GM19240 (cell line): ENCODE results near the gene TSEN34.
"Not testable (repeated sequence)": the region's sequence is repeated elsewhere in the genome, so short reads cannot be mapped to it uniquely, and the experiment has no call there.

Experiments
- DNase-seq: peaks from one replicate; pipeline ENCODE4 v3.0.0; 2011; ENCODE audit warnings: low spot score; ENCODE audit not compliant: insufficient read length

The TSEN34 gene

GRCh38 chr19:54231077-54231931 is 40.2 kb downstream of the TSEN34 start:
- peak; percentile 56 for DNase-seq

- no peak for DNase-seq
Observed at GRCh38 chr19:54233941-54234340, 42.8 kb downstream of the TSEN34 start.

GRCh38 chr19:54239491-54240371 is 48.6 kb downstream of the TSEN34 start:
- DNase-seq, result not testable (repeated sequence)

- not testable (repeated sequence) for DNase-seq
Observed at GRCh38 chr19:54240372-54241336, 49.5 kb downstream of the TSEN34 start.

- DNase-seq, result not testable (repeated sequence)
Observed at GRCh38 chr19:54242234-54242633, 51.1 kb downstream of the TSEN34 start.

- DNase-seq, result not testable (repeated sequence)
Observed at GRCh38 chr19:54242646-54243045, 51.5 kb downstream of the TSEN34 start, which contains the start of gene LILRA6. LILRA6 (minus strand) TSS chr19:54242790.

- DNase-seq, result not testable (repeated sequence)
Observed at GRCh38 chr19:54243809-54244208, 52.7 kb downstream of the TSEN34 start.
